Measurements from ENCODE around the gene CD200. TPM values are rescaled to one million over a fixed set of nuclear protein-coding genes. Genes with fewer than 3 reads are reported as not detected.

The CD200 gene
- total RNA-seq, 4 donors from 2014 or later = 4.6 to 59.1 (median 31.4) TPM

DNA sequence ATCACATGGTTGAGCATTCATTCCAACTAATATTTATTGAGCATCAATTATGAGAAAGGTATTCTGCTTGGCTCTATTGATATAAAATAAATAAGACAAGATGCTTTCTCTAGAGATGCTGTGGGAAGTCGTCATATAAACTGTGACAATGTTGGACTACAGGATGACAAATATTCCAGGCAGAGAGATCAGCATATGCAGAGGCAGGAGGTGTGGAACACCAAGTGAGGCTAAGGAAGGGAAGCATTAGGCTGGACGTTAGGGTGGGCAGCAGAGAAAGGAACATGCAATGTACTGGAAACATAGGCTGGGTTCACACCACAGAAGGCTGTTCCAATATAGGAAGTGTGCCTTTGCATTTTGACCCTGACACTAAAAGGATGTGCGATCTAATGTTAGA is 38.6 kb downstream of the CD200 start:
- DNase-seq (ENCODE audit: low spot score) = no peak
- no peak for ATAC-seq (ENCODE audit: low FRiP score)
- TF ChIP-seq, protein P1, sequence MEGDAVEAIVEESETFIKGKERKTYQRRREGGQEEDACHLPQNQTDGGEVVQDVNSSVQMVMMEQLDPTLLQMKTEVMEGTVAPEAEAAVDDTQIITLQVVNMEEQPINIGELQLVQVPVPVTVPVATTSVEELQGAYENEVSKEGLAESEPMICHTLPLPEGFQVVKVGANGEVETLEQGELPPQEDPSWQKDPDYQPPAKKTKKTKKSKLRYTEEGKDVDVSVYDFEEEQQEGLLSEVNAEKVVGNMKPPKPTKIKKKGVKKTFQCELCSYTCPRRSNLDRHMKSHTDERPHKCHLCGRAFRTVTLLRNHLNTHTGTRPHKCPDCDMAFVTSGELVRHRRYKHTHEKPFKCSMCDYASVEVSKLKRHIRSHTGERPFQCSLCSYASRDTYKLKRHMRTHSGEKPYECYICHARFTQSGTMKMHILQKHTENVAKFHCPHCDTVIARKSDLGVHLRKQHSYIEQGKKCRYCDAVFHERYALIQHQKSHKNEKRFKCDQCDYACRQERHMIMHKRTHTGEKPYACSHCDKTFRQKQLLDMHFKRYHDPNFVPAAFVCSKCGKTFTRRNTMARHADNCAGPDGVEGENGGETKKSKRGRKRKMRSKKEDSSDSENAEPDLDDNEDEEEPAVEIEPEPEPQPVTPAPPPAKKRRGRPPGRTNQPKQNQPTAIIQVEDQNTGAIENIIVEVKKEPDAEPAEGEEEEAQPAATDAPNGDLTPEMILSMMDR (IDR thresholded peaks at IDR 0.05) = no peak

DNA sequence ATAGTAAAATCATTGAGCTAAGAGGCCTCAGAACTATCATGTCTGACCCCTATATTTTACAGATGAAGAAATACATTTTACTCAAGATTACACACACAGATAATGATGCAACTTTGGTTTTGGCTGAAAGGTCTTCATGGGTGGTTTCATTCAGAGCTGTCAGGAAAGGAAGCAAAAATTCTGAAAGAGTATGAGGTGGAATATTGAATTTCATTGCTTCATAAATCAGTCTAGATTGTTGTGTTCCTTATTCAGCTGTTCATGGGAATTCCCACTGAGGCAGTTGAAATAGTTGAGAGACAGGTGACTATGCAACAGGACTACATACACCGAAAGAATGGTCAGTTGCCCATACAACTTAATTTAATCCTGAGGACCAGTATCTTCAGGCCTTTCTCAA is 39.4 kb downstream of the CD200 start:
- peak; percentile 25 for ATAC-seq (ENCODE audit: low FRiP score)

DNA sequence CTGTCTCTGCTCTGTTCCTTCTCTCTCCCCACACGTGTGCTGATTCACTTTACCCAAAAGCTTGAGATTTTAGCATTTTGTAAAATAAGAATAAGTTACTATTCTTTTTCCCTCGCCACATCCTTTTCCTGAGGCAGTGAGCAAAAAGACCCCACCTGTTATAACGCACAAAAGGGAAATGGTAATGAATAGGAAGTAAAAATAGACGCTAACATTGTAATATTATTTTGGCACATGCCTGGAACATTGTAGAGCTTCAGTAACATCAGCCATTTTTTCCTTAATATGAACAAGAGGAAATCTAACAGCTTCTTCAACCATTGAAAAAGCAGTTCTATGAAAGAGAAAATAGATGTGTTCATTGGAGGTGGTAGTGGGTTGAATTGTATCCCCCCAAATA is 40.5 kb downstream of the CD200 start:
- DNase-seq (ENCODE audit: low spot score) (no peak), ATAC-seq (ENCODE audit: low FRiP score) (no peak)
- TF ChIP-seq, protein P1 (IDR thresholded peaks at IDR 0.05) = no peak

More for the DNA sequence above, 39.4 kb downstream of the CD200 start:
- TF ChIP-seq, protein P1 (IDR thresholded peaks at IDR 0.05) = no peak
- no peak for DNase-seq (ENCODE audit: low spot score)

DNA sequence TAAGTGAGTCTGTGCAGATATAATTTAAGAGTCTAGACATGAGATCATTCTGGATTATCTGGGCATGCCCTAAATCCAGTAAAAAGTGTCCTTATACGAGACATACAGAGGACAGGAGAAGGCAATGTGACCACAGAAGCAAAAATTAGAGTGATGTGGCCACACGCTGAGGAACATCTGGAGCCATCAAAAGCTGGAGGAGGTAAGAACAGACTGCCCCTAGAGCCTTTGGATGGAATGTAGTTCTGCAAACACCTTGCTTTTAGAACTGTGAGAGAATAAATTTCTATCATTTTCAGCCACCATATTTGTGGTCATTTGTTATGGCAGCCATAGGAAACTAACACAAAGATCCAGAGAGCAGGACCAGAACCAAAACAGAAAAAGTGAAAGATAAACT is 41.0 kb downstream of the CD200 start:
- no peak for ATAC-seq (ENCODE audit: low FRiP score)

DNA sequence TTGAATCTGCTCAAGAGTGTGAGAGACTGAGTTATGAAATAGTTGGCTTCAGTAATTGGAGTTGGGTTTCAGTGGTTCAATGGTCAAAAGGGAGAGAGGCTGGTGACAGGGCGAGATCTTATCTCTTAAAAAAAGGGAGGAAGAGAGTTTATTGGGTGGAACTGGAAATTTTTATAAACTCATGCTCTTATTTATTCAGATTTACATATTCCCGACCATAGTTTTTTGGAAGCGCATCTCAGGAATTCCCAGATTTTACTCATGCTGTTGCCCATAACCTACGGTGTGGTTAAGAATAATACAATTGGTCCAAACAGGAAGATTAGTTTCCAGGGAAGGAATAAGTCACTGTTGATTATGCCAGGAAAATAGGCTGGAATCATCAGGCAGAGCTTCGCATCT is 41.4 kb downstream of the CD200 start:
- TF ChIP-seq, protein P1 (IDR thresholded peaks at IDR 0.05) = no peak
- DNase-seq (ENCODE audit: low spot score) = no peak
- ATAC-seq (ENCODE audit: low FRiP score) = peak; percentile 39

More for the DNA sequence above, 41.0 kb downstream of the CD200 start:
- no peak for DNase-seq (ENCODE audit: low spot score)
- TF ChIP-seq, protein P1 (IDR thresholded peaks at IDR 0.05) = no peak

DNA sequence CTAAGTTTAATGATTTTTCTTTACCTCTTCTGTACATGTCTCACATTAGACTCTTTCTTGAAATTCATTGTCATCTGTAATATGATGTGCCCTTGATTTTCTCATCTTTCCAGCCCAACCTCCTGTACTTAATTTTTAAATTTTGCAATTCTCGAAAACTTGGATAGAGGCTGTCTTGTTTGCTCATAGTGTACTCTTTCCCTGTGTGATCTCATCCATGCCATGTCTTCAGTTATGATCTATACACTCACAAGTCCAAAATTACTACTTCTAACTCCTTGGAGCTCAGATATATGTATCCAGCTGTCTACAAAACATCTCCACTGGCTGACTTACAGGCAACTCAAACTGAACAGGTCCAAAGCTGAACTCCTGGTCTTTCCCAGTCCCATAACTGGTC is 42.2 kb downstream of the CD200 start:
- peak; percentile 22 for ATAC-seq (ENCODE audit: low FRiP score)

More for the DNA sequence above, 42.2 kb downstream of the CD200 start:
- no peak for DNase-seq (ENCODE audit: low spot score)
- TF ChIP-seq, protein P1 (IDR thresholded peaks at IDR 0.05) = no peak
